Measurements from ENCODE around the gene DNAH7.

DNA sequence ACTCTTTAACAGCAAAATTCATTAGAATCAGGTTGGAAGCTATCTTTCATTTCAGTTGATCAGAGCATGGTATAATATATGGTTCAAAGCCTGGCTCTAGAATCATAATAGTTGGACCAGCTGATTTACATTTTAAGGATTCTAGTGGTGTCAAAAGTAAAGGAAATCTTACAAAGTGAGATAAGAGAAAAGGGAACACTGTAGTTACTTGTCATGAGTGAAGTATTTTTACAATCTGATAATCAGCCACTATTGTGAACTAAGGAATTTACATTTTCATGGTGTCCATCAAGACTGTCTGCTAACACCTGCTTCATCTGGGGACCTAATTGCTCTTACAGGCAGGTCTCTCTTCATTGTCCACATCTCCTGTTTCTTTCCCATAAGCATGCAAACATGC lies 250.5 kb downstream of the DNAH7 start:
- TF ChIP-seq EZH2 (IDR thresholded peaks at IDR 0.05) (no peak), FOXP2 (optimal IDR thresholded peaks at IDR 0.05; ENCODE audit: control extremely low read depth, extremely low read length, insufficient read depth) (no peak)
